Psoas muscle (tissue), 8 donors: Measurements from ENCODE around the gene REXO4. TPM values are rescaled to one million over a fixed set of nuclear protein-coding genes. Genes with fewer than 3 reads are reported as not detected.

ENCODE experiments used
- ATAC-seq, 4 donors: fragments of 200-7000 bp; cut with Tn5 transposase; one replicate each; pipeline ENCODE4 v1.9.1; 2020; ENCODE audit warnings: moderate library complexity in 3 of 4, mild to moderate bottlenecking in 2 of 4
- DNase-seq, 2 donors: peaks; one replicate each; pipeline ENCODE4 v3.0.0-alpha.2; 2020
- H3K27ac ChIP-seq: fragments of 200-600 bp; one replicate; pipeline ENCODE4 v1.8.0; 2022
- H3K27me3 ChIP-seq, 3 donors: fragments of 200-600 bp in 1 of 3; one replicate each; pipeline versions ENCODE4 v1.6.1 to v1.8.0; 2013 to 2022; ENCODE audit warnings: low read length in 2 of 3, mild to moderate bottlenecking in 2 of 3, moderate library complexity in 1 of 3; ENCODE audit not compliant: insufficient read depth in 3 of 3
- H3K36me3 ChIP-seq, 2 donors: fragments of 200-600 bp in 1 of 2; one replicate each; pipeline versions ENCODE4 v1.6.1 to v1.8.0; 2013 to 2022; ENCODE audit warnings: low read depth in 1 of 2, mild to moderate bottlenecking in 1 of 2, moderate library complexity in 1 of 2; ENCODE audit not compliant: insufficient read depth in 1 of 2
- H3K4me1 ChIP-seq: fragments of 200-600 bp; one replicate; pipeline ENCODE4 v1.8.0; 2022
- H3K4me3 ChIP-seq: fragments of 200-600 bp; one replicate; pipeline ENCODE4 v1.8.0; 2022; ENCODE audit warnings: mild to moderate bottlenecking
- H3K9me3 ChIP-seq: fragments of 200-600 bp; one replicate; pipeline ENCODE4 v1.8.0; 2022
- CTCF ChIP-seq: fragments of 200-600 bp; IDR thresholded peaks from one replicate; pipeline ENCODE4 v1.8.0; 2022; ENCODE audit warnings: antibody characterized with exemption
- WGBS, 3 donors: extraction: QIAGEN DNeasy Blood & Tissue Kit; methylation state at CpG; one replicate each; pipeline versions ENCODE4 v1.1.6 to v1.1.7; 2013; 5-methylcytosine and 5-hydroxymethylcytosine counted together
- intact Hi-C, 2 donors: fragments of 100-400 bp; cut with DNase I; formaldehyde crosslinking; loops; one replicate each; pipeline versions ENCODE4 v1.11.0 to v1.14.2; 2022
- long read RNA-seq, 2 donors: library from polyadenylated mRNA; unstranded; transcript quantifications; one replicate each; pipeline ENCODE4 v2.0.0, GENCODE V29; 2021
- polyA plus RNA-seq, 3 donors: library from polyadenylated mRNA; stranded (reverse); fragments of 200-250 nt; gene quantifications; one replicate each; pipeline ENCODE4 v1.2.3, GENCODE V29; 2013
- total RNA-seq, 4 donors: library from RNA; stranded (reverse); fragmentation: NEBNext Ultra II Directional in 2 of 4; extraction: Animal tissue kit (Norgen Biotek cat#: 25700) in 2 of 4; gene quantifications; one replicate each; pipeline versions ENCODE4 v1.2.1 to v1.2.4, GENCODE V29; 2021 to 2023
- donor health status: healthy with polysubstance abuse.
- donor health status: DM: no; HTN: no; CAD: no; lungs with moderate emphysema.
- donor health status: Bipolar disorder and iron deficiency.
- donor health status: healthy.
- donor health status: DM: yes; HTN: yes; CAD: no.
- donor health status: DM: no; HTN: no; CAD: no.
- donor health status: DM: no; HTN: no; CAD: no.
- donor health status: DM: yes; HTN: yes; CAD: no.

REXO4 gene, protein sequence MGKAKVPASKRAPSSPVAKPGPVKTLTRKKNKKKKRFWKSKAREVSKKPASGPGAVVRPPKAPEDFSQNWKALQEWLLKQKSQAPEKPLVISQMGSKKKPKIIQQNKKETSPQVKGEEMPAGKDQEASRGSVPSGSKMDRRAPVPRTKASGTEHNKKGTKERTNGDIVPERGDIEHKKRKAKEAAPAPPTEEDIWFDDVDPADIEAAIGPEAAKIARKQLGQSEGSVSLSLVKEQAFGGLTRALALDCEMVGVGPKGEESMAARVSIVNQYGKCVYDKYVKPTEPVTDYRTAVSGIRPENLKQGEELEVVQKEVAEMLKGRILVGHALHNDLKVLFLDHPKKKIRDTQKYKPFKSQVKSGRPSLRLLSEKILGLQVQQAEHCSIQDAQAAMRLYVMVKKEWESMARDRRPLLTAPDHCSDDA
- total RNA-seq (10 to 100 TPM; 23.8 to 31.2 (median 28.6) TPM), polyA plus RNA-seq (10 to 100 TPM; 31.7 to 75.2 (median 54.9) TPM)
- long read RNA-seq, donor 1, transcript REXO4-202 (8 exons, 2,360 nt) = major isoform, 53 of 64 reads
- long read RNA-seq, donor 1, partial matches to known transcripts = 10 of 64 reads
- long read RNA-seq, donor 1, other reads (novel, unspliced or antisense) = 1 of 64 reads
- long read RNA-seq, donor 2, transcript REXO4-202 (8 exons, 2,360 nt) = major isoform, 64 of 80 reads
- long read RNA-seq, donor 2, partial matches to known transcripts = 4 of 80 reads
- long read RNA-seq, donor 2, other reads (novel, unspliced or antisense) = 9 of 80 reads

GRCh38 chr9:133417541-133418461, at the start of gene REXO4:
Gene REXO4, minus strand, starts transcription at chr9:133418010. Its CDS starts 166 bp downstream, at chr9:133417844.
- DNase-seq (peak; percentile 88 to 94), ATAC-seq (peak; percentile 95 to 98 (median 95))
- Histone ChIP-seq H3K36me3 (peaks cover 6 to 25% of the 10 kb centered on the region in 2 donors), H3K4me1 (peaks cover 6% of the 10 kb centered on the region), H3K27me3 (no peaks in the 10 kb centered on the region), H3K27ac (peak within 1 kb of the TSS; percentile 80), H3K4me3 (peak within 1 kb of the TSS; percentile 91), H3K9me3 (no peaks in the 10 kb centered on the region)
- no peak for TF ChIP-seq CTCF
- 1 to 2% (median 1%) methylated on average over 68 to 75 of the region's 75 CpGs for WGBS, 3 donors
- intact Hi-C loops = loop anchor here (2.0 to 5.0 kb wide), 3 partner anchors 41 to 60 kb away; partner anchors contain the start of genes CACFD1 (in 1 of the 2) and SLC2A6 (in 1 of the 2)

DNA sequence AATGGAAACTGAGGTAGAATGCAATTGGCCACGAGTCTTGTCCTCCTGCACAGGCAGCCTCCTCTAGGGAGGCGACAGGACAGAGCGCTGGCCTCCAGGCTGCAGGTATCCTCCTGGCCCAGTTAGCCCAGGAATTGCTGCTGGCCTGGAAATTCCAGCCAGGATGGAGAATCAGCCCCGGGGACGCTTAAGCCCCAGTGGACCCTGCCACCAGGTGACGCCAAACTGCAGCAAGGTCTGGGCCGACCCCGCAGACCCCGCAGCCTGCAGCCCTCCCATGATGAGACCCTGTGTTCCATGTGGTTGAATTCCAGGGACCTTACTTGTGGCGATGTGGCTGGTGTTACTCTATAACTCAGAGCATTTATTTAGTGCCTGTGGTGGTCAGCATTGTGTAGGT, 49.3 kb upstream of the REXO4 start:
- no peak for TF ChIP-seq CTCF
- DNase-seq = no peak
- intact Hi-C loops = loop anchor here in 1 of 2 donors (10.0 kb wide), 1 partner anchor 112 kb away; the partner anchor contains the start of genes SURF1 and SURF2
- H3K27me3 ChIP-seq = no peaks in the 10 kb centered on the region
- H3K4me3 ChIP-seq = no peak overlapping the region
- no peak overlapping the region for H3K27ac ChIP-seq
- ATAC-seq = no peak
- H3K4me1 ChIP-seq = no peaks in the 10 kb centered on the region
- H3K36me3 ChIP-seq = peaks cover 0 to 30% of the 10 kb centered on the region in 2 donors
- WGBS, 3 donors = 83 to 89% (median 84%) methylated on average over 10 of the region's 10 CpGs
- no peaks in the 10 kb centered on the region for H3K9me3 ChIP-seq

DNA sequence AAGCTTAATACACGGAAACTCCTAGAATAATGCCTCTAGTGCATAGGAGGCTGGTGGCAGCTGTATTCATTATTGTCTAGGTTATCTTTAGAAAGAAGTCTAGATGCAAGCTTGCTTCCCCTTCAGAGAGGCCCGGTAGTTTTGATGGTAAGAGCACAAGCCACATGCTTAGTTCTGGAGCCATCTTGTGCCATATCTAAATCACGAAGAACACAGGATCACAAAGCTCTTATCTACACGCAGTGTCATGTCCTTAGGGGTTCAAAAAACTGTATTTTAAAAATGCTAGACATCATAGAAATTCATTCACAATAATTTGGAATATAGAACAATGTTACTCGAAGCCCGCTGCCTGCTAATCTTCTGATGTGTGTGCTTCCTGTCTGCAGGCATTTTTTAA, 48.2 kb upstream of the REXO4 start:
- Histone ChIP-seq H3K27ac (no peak overlapping the region), H3K9me3 (no peaks in the 10 kb centered on the region), H3K4me1 (peaks cover 2% of the 10 kb centered on the region), H3K36me3 (peaks cover 0 to 30% of the 10 kb centered on the region in 2 donors), H3K4me3 (no peak overlapping the region), H3K27me3 (no peaks in the 10 kb centered on the region)
- 79 to 85% (median 81%) methylated on average over 6 of the region's 6 CpGs for WGBS, 3 donors
- no peak for TF ChIP-seq CTCF
- DNase-seq (no peak), ATAC-seq (no peak)
- intact Hi-C loops = loop anchor here in 1 of 2 donors (10.0 kb wide), 1 partner anchor 111 kb away; the partner anchor contains the start of genes SURF1 and SURF2

- Histone ChIP-seq H3K27me3 (no peaks in the 10 kb centered on the region), H3K36me3 (peaks cover 0 to 30% of the 10 kb centered on the region in 2 donors), H3K9me3 (no peaks in the 10 kb centered on the region), H3K4me1 (peaks cover 9% of the 10 kb centered on the region), H3K4me3 (no peak overlapping the region), H3K27ac (no peak overlapping the region)
- intact Hi-C loops = loop anchor here (5.0 to 10.0 kb wide), 2 partner anchors 47 to 110 kb away; partner anchors contain the start of genes REXO4 (in 1 of the 2), SURF1 (in 1 of the 2) and SURF2 (in 1 of the 2)
- WGBS, 3 donors = 88 to 92% (median 91%) methylated on average over 10 of the region's 10 CpGs
- DNase-seq (no peak), ATAC-seq (no peak)
- TF ChIP-seq CTCF = no peak
These were observed 46.8 kb upstream of the REXO4 start for GRCh38 chr9:133464638-133465037.
